Stimulated activated CD8-positive, alpha-beta memory T cell treated with anti-CD3 and anti-CD28 coated beads, Interleukin-7, amount 100 ng/mL, for 48 hours (primary cell): ENCODE measurements around the gene FBP2.

ENCODE experiments used
- DNase-seq, 2 donors: peaks; one replicate each; pipeline ENCODE4 v3.0.0-alpha.2; 2020; ENCODE audit warnings: low read depth in 1 of 2; ENCODE audit errors: extremely low read depth in 1 of 2

FBP2 gene

DNA sequence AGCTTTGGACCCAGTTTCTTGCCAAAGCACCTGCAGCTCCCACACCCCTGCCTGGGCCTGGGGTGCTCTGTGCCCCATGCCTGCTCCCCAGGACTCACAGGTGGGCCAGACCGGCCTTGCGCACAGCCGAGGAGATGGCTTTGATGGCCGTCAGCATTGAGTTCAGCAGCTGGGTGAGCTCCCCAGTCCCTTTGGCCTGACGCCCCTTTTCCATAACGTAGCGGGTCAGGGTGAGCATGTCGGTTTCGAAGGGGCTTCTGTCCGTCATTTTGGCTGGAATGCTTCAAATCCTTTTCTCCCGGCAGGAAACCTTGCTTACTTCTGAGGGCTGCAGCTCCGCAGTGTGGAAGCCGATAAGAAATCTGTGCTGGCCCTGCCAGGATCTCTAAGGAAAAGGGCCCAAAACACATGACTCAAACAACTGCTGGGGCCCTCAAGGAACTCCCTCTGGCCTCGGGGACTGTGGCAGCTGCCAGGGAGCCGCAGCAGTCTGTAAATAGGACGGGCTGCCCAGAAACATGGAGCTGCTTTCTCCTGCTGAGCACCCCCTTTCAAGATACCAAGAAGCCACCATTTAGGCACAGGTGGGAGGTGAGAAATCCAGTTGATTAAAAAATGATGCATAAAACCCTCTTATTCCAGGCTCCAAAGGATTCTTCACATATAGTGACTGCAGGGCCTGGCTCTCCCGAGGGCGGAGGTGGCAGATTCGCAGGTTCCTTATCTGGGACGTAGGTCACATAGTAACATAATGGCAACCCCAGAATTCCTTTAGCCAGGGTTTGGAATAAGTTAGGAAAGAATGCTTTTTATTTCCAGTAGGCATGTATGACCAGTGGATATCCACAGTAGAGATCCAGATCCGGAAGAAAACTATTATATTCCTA, at the start of gene FBP2:
Gene FBP2, minus strand, starts transcription at position 366 of the 887 bp plus-strand sequence. Its CDS starts 98 bp downstream, at position 268.
- DNase-seq, result no peak

DNA sequence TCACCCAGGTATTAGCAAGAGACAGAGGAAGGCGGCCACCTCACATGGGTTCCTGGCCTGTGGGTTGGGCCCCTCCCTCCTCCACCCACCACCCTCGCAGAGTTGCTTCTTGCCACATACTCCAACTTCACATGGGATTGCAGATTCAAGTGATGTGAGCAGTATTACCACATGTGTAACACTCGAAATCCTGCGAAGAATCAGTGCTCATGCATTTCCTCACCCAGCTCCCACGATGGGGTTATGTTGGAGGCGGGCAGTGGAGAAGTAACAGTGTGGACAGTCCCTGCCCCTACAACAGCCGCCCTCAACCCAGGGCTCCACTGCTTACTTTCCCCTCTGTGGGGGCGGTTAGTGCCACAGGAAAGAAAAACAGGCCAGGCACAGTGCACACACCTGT, 49.6 kb upstream of the FBP2 start:
- no peak for DNase-seq

DNA sequence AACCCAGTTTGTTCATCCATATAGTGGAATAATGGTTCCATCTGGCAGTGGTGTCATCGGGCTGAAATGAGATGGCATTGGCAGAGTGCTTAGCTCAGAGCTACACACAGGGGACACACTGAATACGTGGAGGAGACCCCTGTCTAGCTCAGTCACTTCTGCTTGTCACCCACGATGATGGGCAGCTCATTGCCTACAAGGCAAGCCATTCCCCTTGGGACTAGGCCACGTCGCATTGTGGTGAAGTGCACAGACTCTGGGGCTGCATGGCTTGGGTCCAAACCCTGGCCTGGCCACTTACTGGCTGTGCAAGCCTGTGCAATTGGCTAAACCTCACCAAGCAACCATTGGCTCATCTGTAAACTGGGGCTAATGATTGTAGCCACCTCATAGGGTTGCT, 48.9 kb upstream of the FBP2 start:
- DNase-seq, result no peak

DNA sequence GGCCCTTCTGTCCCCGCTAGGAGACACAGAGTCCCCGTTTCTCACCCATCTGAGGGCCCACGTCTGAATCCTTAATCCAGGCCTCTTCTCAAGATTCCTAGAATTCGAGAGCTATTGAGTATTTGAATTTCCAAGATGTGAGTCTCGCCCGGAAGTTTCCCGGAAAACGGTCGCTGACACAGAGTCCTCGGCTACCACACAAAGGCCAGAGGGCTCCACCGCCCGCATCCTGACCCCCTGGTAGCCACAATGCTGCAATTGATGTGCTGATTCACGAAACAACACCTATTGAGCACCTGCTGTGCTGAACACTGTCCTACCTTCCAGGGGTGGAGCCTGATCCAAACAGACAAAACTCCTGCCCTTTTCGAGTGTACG, 46.4 kb upstream of the FBP2 start:
- no peak for DNase-seq

DNA sequence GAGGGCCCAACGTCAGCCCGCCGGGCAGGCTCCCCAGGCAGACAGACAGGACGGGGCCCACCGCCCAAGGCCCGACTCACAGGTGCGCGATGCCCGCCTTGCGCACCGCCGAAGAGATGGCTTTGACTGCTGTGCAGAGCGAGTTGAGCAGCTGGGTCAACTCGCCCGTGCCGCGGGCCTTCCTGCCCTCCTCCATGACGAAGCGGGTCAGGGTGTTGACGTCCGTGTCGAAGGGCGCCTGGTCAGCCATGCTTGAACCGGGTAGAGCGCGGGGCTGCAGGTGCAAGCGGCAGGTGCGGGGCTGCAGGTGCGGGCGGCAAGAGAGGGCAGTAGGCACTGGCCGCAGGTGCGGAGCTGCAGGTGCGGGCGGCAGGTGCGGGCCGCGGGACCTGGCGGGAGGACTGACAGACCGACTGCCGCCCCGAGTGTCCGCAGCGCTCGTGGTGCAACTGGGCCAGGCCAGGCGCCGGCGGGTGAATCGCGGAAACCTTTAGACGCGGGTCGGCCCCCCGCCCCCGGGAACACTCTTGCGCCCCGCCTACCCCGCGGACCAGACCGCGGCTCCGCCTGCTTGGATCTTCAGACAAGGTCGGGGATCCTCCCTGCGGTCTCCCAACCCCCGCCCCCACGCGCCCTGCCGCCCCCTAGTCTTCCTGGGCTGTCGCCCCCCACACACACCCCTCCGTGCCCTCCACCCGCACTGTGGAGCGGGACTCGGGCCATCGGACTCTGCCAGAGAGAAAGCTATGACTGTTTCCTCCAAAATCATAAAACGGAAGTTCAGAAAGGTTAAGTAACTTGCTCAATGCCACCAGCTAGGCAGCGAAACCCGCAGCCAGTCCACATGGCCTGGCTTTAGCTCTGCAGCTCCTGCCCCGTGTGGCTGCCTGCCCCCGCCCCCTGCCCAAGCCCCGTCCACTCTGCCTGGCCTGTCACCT, 45.7 kb upstream of the FBP2 start, which contains the start of gene FBP1:
Gene FBP1, minus strand, starts transcription at position 458 of the 938 bp plus-strand sequence. Its CDS starts 208 bp downstream, at position 250.
- peak; percentile 13 to 23 for DNase-seq

DNA sequence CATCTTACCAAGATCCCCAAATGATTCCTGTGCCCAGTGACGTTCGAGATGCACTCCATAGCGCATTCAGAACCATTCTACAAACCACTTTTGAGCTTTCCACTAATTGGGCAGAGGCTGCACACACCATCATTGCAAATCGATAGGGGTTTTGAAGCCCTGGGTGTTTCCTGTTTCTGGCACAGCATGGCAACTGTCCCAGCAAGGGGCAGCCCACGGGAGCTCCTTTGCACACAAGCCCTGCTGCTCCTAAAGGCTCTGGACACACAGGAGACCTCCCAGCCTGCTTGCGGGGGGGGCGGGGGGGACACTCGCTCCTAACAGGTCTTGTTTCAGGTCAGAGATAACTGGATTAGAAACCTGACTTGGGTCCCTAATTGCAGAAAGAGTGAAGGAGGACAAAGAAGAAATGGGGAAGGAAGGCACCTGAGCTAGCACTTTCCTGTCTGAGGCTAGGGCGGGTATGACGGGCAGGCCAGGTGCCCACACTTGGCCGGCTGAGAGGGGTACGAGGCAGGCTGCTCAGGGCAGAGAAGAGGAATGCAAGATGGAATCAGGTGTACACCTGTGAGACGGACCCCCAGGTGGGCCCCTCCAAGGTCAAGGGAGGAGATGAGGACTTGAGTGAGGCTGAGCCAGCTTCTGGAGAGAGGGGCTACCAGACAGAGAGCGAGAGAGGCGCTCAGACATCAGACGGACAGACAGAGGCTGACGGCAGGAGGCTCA, 44.9 kb upstream of the FBP2 start:
- DNase-seq, result no peak

DNA sequence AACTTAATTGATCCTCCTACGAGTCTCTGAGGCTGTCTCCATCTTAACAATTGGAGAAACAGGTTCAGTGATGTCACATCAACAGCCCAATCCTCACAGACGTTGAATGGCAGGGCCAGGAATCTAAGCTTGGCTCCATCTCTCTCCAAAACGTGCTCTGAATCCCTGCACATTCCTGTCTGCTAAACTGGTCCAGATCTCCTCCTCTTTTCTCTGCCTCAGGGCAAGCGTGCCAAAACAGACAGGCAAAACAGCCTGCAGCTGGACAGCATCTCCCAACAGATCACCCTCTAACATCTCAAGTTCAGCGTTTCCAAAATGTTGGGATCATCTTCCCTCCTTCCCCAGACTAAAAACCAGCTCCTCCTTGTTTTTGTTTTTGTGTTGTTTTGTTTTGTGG, 39.1 kb upstream of the FBP2 start:
- DNase-seq, result no peak

DNA sequence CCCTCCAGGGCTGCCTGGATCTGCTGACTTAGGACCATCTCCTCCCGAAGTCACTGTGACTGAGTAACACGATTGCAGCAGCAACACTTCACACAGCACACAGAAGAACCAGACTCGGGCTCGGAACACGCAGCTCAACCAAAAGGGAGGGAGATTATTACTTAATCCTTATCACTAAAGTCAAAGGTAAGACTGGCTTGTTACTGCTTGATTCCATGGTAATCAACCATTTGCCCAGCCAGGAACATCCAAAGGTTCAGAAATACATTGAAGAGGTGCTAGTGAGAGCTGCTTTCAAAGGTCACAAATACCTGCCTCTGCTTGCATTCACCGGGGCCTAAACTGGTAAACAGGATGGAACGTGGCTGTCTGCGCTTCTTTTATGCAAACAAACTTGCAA, 38.0 kb upstream of the FBP2 start:
- DNase-seq, result no peak

DNA sequence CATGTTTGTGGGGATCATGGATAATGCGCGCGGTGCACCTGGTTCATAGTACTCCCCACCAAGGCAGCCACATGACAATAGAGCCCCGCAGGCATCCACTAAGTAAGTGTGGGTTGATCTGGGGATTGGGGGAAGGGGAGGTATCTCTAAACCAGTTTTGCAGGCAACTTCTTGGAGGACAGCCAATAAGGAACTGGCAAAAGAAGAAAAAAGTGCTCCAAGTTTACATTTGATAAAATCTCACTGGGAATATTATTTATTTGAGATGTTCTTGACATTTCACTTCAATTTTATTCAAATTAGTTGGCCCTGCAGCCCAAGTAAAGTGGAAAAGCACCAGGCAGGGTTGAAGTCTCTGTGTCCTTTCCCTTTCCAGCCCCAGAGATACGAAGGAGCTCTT, 37.2 kb upstream of the FBP2 start:
- no peak for DNase-seq

DNA sequence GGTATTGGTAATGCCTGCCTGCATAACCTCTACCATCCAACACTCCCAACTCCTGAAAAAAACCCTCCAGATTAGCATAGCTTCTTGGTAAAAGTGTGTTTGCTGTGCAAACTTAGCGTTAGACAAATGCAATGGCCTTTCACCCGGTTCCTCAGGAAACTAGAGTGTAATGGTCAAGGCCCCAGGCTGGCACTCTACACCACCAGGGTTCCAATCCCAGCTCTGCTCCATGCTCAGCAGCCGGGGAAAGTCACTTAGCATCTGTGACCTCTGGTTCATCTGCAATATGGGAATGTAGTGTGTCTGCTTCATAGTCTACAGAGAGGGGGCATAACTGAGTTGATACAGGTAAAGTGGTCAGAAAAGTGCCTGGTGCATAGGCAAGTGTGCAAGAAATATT, 36.7 kb upstream of the FBP2 start:
- DNase-seq, result no peak

DNA sequence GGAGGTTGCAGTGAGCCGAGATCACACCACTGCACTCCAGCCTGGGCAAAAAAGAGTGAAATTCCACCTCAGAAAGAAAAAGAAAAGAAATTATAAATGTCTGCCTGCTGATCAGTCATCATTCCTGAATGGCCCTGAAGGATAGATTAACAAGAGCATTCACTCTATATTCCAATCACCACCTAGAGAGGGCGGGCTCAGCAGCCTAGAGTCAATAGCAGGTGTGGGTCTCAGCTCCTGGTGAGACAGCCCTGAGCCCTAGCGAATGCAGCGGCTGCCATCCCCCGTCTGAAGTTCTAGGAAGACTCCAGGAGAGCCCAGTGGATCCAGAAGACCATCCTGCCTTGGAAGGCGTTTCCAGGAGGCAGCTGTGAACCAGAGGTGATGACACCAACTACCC, 33.7 kb upstream of the FBP2 start:
- DNase-seq, result no peak

DNA sequence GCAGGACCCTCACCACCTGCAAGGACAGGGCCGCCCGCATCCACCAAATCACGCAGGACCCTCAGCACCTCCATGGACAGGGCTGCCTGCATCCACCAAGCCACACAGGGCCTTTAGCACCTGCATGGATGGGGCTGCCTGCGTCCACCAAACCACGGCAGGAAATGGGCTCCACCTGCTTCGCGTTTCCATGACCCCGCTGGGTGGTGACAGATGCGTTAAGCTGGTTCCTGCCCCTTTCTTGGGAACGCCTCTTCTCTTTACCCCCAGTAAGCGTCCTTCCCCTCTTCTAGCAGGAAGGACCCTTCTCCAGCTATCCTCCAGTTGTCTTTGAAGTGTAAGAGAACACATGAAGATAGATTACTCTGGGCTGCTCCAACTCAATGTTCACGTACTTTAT, 32.2 kb upstream of the FBP2 start:
- no peak for DNase-seq

DNA sequence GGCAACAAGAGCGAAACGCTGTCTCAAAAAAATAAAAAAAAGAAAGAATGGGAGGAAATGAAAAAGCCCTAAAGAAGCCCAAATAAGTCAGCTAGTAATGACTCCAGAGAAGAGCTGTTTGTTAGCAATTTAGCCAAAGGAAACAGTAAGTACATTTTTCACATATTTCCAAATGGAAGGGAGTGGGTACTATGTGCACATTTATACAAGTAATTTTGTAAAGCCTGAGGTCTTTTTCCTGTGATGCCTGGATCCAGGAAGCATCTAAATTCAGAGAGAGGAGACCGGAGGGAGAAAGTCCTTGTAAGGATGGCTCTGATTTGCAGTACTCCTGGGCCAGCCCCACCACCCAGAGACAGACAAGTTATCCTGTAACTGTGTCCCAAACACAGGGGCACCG, 31.0 kb upstream of the FBP2 start:
- DNase-seq, result no peak

DNA sequence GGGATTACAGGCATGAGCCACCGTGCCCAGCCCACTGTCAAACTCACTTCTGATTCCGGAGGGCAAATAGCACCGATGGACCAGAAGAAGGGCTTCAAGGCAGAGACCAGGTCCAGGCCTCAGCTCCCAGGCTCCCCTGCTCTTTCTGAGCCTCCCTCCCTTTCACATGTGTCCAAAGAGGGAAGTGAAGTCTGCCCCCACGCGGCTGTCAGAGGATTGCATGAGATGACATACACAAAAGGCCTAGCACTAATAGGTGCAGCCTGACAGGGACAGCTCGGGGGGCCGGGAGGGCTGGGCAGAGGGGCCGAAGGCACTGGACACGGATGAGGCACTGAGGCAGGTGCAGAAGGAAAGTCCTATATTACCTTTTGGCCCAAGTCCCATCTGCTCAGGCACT, 29.6 kb upstream of the FBP2 start:
- DNase-seq, result peak in 1 of 2 donors; percentile 8

DNA sequence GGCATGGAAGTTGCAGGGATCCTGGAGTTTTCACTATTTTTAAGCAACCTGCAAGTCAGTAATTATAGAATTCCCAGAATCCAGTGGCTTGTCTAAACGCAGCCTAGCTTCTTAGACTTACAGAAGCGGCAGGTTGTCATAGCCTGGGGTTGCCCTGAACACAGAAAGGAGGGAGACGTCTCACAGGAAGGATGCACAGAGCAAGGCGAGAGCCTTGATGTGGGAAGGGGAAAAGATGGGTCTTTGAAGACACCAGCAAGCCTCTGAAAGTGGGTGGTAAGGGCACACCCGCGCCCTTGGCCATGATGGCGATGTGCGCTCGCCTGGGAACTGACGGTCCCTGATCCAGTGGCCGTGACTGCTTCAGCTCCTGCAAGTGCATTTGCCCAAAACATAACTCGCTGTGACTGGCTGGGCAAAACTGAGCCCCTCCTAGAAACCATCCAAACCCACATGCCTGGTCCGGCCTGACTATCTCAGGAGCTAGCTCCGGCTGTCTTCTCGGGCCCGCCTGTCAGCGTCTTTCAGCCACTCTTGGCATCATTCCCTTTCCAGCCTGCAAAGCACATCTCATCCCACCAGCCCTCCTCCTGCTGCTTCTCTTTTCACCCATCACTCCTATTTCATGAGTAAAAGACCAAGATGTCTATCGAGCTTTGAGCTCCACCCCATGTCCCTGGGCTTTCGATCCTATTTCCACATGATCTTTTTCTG, 28.6 kb upstream of the FBP2 start:
- DNase-seq, result no peak

DNA sequence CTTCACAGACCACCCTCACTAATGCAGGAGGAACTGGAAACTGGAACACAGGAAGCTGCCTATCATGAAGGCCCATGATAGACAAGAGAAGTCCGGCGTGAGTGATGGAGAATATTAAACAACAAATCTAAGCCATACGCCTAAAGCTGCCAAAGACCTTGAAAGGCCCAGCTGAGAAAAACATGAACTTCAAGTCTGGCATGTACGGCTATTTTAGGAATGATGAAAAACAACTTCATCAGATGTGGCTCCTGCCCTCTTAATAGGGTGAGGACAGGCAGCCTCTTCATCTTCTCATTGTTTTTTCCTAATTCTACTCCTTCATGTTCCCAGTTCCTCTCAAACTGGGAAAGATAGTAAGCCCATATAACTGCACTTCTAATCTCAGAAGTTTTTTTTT, 25.4 kb upstream of the FBP2 start:
- DNase-seq, result no peak

DNA sequence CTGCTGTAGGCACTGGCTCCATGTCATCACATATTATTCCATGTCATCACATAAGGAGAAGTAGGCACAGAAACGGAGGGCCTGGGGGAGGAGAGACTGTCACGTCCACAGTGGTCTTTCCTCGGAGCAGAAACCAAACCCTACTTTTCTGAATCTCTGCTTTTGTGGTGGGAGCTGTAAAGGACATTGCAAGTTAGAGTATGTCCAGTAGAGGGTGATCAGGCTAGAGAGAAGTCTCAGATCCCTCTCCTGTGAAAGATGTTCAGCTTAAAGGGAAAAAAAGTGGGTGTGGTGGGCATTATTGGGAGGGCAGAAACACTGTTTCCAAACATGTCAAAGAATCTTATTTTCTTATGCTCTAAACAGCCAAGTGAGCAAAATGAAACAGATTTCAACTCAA, 19.4 kb upstream of the FBP2 start:
- DNase-seq, result no peak

DNA sequence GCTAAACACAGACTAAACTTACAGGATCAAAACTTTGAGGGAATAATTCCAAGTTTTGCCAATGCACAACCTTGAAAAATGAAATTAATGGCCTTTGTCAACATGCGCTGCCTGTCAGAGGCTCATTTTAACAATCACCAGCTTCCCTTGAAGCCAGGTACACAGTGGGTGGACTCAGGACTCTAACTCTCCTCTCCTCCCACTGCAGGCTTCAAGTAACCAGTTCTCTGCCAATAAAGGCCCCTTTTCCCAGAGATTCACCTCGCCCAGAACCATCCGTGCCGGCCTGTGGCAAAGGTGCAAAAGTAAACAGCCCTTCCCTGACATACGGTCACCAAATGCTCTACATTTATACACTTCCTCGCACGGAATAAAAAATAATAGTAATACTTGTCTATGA, 18.4 kb upstream of the FBP2 start:
- no peak for DNase-seq

DNA sequence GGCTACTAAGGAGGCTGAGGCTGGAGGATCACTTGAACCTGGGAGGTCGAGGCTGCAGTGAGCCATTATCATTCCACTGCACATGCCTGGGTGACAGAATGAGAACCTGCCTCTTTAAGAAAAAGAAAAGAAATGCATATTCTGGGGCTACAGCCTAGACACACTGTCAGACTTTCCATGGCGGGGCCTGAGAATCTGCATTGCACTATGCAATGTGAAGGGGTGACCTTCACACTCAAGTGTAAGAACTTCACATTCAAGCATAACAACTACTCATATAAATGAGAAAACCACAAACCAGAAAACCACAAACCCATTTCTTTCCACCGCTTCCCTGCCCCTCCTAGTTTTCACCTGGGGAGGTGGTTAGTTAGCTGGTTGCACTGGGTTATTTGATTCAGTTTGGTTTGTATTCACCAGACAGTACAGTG, 18.0 kb upstream of the FBP2 start:
- peak; percentile 41 to 51 for DNase-seq

DNA sequence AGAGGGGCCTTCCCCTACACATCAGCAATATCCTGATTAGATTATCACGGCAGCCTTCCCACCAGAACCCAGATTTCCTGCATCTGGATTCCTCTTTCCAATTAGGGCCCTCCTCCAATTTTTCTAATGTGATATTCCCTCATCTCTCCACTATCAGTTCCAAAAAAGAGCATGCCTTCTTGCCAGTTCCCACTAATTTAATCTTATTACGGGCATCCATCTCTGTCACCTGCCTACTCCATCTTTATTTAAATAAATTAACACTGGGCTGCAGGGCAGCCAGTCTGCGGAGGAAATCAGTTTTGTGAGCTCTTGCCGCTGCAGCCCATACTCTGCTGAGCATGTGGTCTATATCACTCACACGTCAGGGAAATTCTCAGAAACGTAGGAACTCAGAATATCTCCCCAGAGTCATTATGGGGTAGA, 16.6 kb upstream of the FBP2 start:
- DNase-seq, result no peak

DNA sequence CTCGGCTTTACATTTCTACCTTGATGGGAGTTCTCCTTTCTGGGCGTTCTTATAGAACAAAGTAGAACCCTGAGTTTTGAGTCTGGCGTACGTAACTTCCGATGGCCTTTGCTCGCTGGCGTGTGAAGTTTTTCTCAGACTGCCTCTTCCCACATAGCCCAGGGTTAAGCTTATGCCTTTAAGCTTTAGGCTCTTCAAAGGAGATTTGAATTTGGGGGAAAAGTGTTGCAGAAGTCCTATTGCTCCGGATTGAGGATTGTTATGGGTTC, 13.7 kb upstream of the FBP2 start:
- DNase-seq, result no peak
